Measurements from ENCODE around the gene FGFR2. TPM values are rescaled to one million over a fixed set of nuclear protein-coding genes. Genes with fewer than 3 reads are reported as not detected.

FGFR2 gene
- total RNA-seq, 4 donors from 2014 or later = 105 to 222 (median 155) TPM

DNA sequence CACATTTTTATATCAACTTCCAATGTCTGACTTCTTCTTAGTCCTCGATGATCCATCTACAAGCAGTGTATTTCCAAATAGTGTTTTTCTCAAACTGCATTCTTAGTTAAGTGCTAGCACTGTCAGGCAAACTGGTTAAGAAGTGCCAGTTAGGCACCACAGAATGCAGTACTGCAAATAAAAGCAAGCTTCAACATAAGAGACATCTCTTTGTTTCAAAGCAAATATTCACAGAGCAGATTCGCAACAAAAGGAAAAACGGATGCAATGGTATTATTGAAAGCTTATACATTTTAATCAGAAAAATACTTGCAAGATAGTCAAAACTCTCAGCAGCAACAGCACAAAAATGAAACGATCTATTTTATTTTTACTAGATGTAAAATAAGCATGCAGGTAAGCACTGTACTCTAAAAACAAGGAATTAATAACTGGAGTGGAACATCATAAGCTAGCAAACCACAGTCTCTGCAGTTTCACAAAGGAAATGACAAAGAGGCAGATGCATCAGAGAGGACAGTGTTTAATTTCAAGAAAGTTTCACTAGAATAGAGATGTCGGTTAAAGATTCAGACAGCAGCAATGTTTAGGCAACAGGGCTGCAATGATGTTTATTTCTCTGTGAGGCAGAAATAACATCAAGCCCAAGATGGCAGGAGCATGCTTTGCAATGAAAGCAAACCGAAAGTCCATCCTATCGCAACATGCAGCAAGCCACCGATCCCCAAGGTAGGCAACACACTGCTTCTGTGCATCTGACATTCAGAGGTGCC, 82.0 kb downstream of the FGFR2 start:
- Histone ChIP-seq H3K27ac (no peak overlapping the region), H3K36me3 (no peaks in the 10 kb centered on the region), H3K27me3 (no peaks in the 10 kb centered on the region), H3K9me3 (no peaks in the 10 kb centered on the region), H3K4me3 (no peak overlapping the region), H3K4me1 (peaks cover 7% of the 10 kb centered on the region)
- 65% methylated on average over 8 of the region's 8 CpGs for WGBS
- no peak for DNase-seq (ENCODE audit: low spot score in 2 of 2)
- TF ChIP-seq POLR2AphosphoS5 (IDR thresholded peaks at IDR 0.05) (no peak), POLR2A (IDR thresholded peaks at IDR 0.05) (no peak), CTCF (IDR thresholded peaks at IDR 0.05) (no peak), EP300 (IDR thresholded peaks at IDR 0.05) (no peak)

- WGBS = 60% methylated on average over 8 of the region's 8 CpGs
- H3K9me3 ChIP-seq = no peaks in the 10 kb centered on the region
- TF ChIP-seq EP300 (IDR thresholded peaks at IDR 0.05) = no peak
- TF ChIP-seq POLR2AphosphoS5 (IDR thresholded peaks at IDR 0.05) = no peak
- no peak for TF ChIP-seq CTCF (IDR thresholded peaks at IDR 0.05)
- TF ChIP-seq POLR2A (IDR thresholded peaks at IDR 0.05) = no peak
- no peak overlapping the region for H3K4me3 ChIP-seq
- no peaks in the 10 kb centered on the region for H3K36me3 ChIP-seq
- peaks cover 12% of the 10 kb centered on the region for H3K4me1 ChIP-seq
- no peaks in the 10 kb centered on the region for H3K27me3 ChIP-seq
- H3K27ac ChIP-seq = no peak overlapping the region
- DNase-seq (ENCODE audit: low spot score in 2 of 2) = no peak
Observed at GRCh38 chr10:121514141-121514865, 83.9 kb downstream of the FGFR2 start.

DNA sequence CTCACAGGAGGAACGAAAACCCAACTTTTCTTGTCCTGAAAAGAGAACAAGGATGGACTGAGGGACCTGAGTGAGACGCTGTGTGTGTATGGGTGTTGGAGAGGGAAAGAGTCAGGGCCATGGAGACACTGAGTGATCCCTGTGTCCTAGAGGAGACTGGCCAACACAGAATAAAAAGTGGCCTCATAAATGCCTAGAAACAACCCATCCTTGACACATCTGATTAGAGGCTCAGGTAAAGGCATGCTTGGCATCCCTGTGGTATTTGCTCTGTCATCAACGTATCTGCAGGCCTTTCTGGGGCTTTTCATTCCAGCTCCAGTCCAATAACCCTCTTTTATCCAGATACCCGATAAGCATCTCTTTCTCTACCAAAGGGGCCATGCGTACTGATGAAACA, 86.3 kb downstream of the FGFR2 start:
- no peak overlapping the region for H3K4me3 ChIP-seq
- H3K9me3 ChIP-seq = no peaks in the 10 kb centered on the region
- peaks cover 12% of the 10 kb centered on the region for H3K4me1 ChIP-seq
- H3K27ac ChIP-seq = no peak overlapping the region
- no peaks in the 10 kb centered on the region for H3K36me3 ChIP-seq
- WGBS = 79% methylated on average over 5 of the region's 5 CpGs
- TF ChIP-seq EP300 (IDR thresholded peaks at IDR 0.05) (no peak), POLR2A (IDR thresholded peaks at IDR 0.05) (no peak), POLR2AphosphoS5 (IDR thresholded peaks at IDR 0.05) (no peak), CTCF (IDR thresholded peaks at IDR 0.05) (no peak)
- DNase-seq (ENCODE audit: low spot score in 2 of 2) = no peak
- no peaks in the 10 kb centered on the region for H3K27me3 ChIP-seq

- no peaks in the 10 kb centered on the region for H3K27me3 ChIP-seq
- no peaks in the 10 kb centered on the region for H3K36me3 ChIP-seq
- H3K9me3 ChIP-seq = no peaks in the 10 kb centered on the region
- H3K4me1 ChIP-seq = peaks cover 12% of the 10 kb centered on the region
- no peak overlapping the region for H3K4me3 ChIP-seq
- WGBS = 83% methylated on average over 4 of the region's 4 CpGs
- no peak for DNase-seq (ENCODE audit: low spot score in 2 of 2)
- H3K27ac ChIP-seq = no peak overlapping the region
- TF ChIP-seq POLR2AphosphoS5 (IDR thresholded peaks at IDR 0.05) (no peak), POLR2A (IDR thresholded peaks at IDR 0.05) (no peak), CTCF (IDR thresholded peaks at IDR 0.05) (no peak), EP300 (IDR thresholded peaks at IDR 0.05) (no peak)
Observed at GRCh38 chr10:121511460-121511859, 86.8 kb downstream of the FGFR2 start.

- DNase-seq (ENCODE audit: low spot score in 2 of 2) = no peak
- WGBS = 79% methylated on average over 14 of the region's 14 CpGs
- Histone ChIP-seq H3K4me1 (peaks cover 12% of the 10 kb centered on the region), H3K9me3 (no peaks in the 10 kb centered on the region), H3K27me3 (no peaks in the 10 kb centered on the region), H3K36me3 (peaks cover 6% of the 10 kb centered on the region), H3K4me3 (no peak overlapping the region), H3K27ac (no peak overlapping the region)
- no peak for TF ChIP-seq EP300 (IDR thresholded peaks at IDR 0.05)
- TF ChIP-seq POLR2AphosphoS5 (IDR thresholded peaks at IDR 0.05) = no peak
- TF ChIP-seq POLR2A (IDR thresholded peaks at IDR 0.05) = no peak
- no peak for TF ChIP-seq CTCF (IDR thresholded peaks at IDR 0.05)
Observed at GRCh38 chr10:121510201-121510771, 88.0 kb downstream of the FGFR2 start.

Measured in suprapubic skin (tissue), 4 donors.